ENCODE results near the gene GAB3.

GAB3 gene

GRCh38 chrX:154751203-154751668, 359 bp upstream of the GAB3 start:
- DNase-seq (ENCODE audit: low read depth) = no peak

GRCh38 chrX:154749856-154750255, 1.0 kb downstream of the GAB3 start:
- DNase-seq (ENCODE audit: low read depth) = no peak

- DNase-seq (ENCODE audit: low read depth) = peak; percentile 15
Observed at GRCh38 chrX:154748712-154749339, 2.1 kb downstream of the GAB3 start.

GRCh38 chrX:154742613-154743012, 8.3 kb downstream of the GAB3 start:
- no peak for DNase-seq (ENCODE audit: low read depth)

- no peak for DNase-seq (ENCODE audit: low read depth)
Observed at GRCh38 chrX:154739952-154740465, 10.9 kb downstream of the GAB3 start.

- no peak for DNase-seq (ENCODE audit: low read depth)
Observed at GRCh38 chrX:154738011-154738738, 12.7 kb downstream of the GAB3 start.

GRCh38 chrX:154737136-154737535, 13.7 kb downstream of the GAB3 start:
- no peak for DNase-seq (ENCODE audit: low read depth)

- no peak for DNase-seq (ENCODE audit: low read depth)
Observed at GRCh38 chrX:154735695-154736393, 15.0 kb downstream of the GAB3 start.

- DNase-seq (ENCODE audit: low read depth) = no peak
Observed at GRCh38 chrX:154734061-154734781, 16.7 kb downstream of the GAB3 start.

- no peak for DNase-seq (ENCODE audit: low read depth)
Observed at GRCh38 chrX:154733066-154733425, 17.8 kb downstream of the GAB3 start.

GRCh38 chrX:154732421-154733065, 18.3 kb downstream of the GAB3 start:
- no peak for DNase-seq (ENCODE audit: low read depth)

GRCh38 chrX:154731881-154732280, 19.0 kb downstream of the GAB3 start:
- DNase-seq (ENCODE audit: low read depth) = no peak

GRCh38 chrX:154731184-154731583, 19.7 kb downstream of the GAB3 start:
- DNase-seq (ENCODE audit: low read depth) = no peak

GRCh38 chrX:154730253-154730891, 20.5 kb downstream of the GAB3 start:
- no peak for DNase-seq (ENCODE audit: low read depth)

GRCh38 chrX:154729439-154729838, 21.4 kb downstream of the GAB3 start:
- no peak for DNase-seq (ENCODE audit: low read depth)

- DNase-seq (ENCODE audit: low read depth) = no peak
Observed at GRCh38 chrX:154728431-154729190, 22.3 kb downstream of the GAB3 start.

GRCh38 chrX:154727871-154728270, 23.0 kb downstream of the GAB3 start:
- no peak for DNase-seq (ENCODE audit: low read depth)

GRCh38 chrX:154727418-154727817, 23.5 kb downstream of the GAB3 start:
- no peak for DNase-seq (ENCODE audit: low read depth)

- DNase-seq (ENCODE audit: low read depth) = no peak
Observed at GRCh38 chrX:154724993-154725756, 25.7 kb downstream of the GAB3 start.

- DNase-seq (ENCODE audit: low read depth) = no peak
Observed at GRCh38 chrX:154721155-154721554, 29.7 kb downstream of the GAB3 start.
